HepG2 (cell line): ENCODE measurements around the gene UVSSA. TPM values are rescaled to one million over a fixed set of nuclear protein-coding genes. Genes with fewer than 3 reads are reported as not detected.

Experiments used
- polyA plus RNA-seq, 8 experiments: library from polyadenylated mRNA; depleted of rRNA in 3 of 8; stranded (reverse) in 7 of 8; unstranded in 1 of 8; fragments of >200 nt; fragmentation: Illumina TruSeq in 4 of 8; extraction: Trizol in 4 of 8; gene quantifications; 2 replicates each; pipeline versions ENCODE4 v1.2.1 to v1.2.3, GENCODE V29; 2011 to 2016; ENCODE audit warnings: low read depth in 4 of 8, missing spikeins in 1 of 8, mixed read lengths in 1 of 8; ENCODE audit not compliant: insufficient read depth in 1 of 8
- total RNA-seq, 5 experiments: library from RNA; depleted of rRNA; stranded (reverse); fragments of >200 nt; fragmentation: Illumina TruSeq; extraction: Trizol; gene quantifications; 2 replicates each; pipeline ENCODE4 v1.2.3, GENCODE V29; 2016; ENCODE audit warnings: low read depth in 1 of 5
- TF ChIP-seq, protein P1 (sequence below), 2 experiments: fragments of 450-650 bp in 1 of 2; sonication (generic) in 1 of 2; formaldehyde crosslinking in 1 of 2; IDR thresholded peaks; 2 replicates each; pipeline versions ENCODE4 v1.6.1 to v1.8.0; 2016 to 2022; ENCODE audit warnings: antibody characterized with exemption in 1 of 2, mild to moderate bottlenecking in 1 of 2, missing genetic modification reagents in 1 of 2

UVSSA gene
- total and polyA plus RNA-seq, 2 of the 13 experiments (the other 11 are each of a cell fraction or from before 2014, with no cell fraction given): 4.6 to 8.4 TPM

DNA sequence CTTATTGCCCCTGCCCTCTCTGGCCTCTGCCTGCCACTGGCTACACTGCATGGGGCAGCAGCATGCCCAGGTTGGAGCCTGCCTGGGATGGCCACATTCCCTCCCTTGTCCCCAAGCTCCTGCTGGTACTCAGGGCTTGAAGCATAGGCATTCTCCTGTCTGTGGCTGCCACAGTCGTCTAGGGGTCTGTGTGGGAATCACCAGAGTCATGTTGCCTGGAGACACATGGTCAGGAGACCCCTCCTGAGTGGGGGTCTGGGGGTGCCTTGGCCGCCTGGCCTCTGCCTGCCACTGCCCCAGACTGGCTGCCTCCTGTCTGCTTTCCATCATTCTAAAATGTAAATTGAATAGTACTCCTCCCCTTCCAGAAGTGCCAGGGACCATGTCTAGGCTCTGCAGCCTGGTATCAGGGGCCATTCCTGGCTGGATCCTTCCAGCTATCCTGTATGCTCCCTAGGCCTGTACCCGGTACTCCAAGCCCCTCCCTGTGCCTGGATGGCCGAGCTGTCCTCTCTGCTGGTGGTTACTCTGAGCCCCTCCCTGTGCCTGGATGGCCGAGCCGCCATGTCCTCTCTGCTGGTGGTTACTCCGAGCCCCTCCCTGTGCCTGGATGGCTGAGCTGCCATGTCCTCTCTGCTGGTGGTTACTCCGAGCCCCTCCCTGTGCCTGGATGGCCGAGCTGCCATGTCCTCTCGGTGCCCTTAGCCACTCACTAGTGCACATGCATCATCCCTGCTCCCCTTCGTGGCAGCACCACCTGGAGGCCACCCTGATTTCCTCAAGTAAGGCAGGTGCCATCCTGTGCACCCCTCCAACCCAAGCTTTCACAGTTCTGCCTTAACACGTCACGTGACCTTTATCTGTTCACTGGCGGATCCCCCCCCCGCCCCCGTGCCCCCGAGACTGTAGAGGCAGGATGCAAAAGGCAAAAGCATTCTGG is 64.7 kb downstream of the UVSSA start (continued):
- TF ChIP-seq, protein P1, sequence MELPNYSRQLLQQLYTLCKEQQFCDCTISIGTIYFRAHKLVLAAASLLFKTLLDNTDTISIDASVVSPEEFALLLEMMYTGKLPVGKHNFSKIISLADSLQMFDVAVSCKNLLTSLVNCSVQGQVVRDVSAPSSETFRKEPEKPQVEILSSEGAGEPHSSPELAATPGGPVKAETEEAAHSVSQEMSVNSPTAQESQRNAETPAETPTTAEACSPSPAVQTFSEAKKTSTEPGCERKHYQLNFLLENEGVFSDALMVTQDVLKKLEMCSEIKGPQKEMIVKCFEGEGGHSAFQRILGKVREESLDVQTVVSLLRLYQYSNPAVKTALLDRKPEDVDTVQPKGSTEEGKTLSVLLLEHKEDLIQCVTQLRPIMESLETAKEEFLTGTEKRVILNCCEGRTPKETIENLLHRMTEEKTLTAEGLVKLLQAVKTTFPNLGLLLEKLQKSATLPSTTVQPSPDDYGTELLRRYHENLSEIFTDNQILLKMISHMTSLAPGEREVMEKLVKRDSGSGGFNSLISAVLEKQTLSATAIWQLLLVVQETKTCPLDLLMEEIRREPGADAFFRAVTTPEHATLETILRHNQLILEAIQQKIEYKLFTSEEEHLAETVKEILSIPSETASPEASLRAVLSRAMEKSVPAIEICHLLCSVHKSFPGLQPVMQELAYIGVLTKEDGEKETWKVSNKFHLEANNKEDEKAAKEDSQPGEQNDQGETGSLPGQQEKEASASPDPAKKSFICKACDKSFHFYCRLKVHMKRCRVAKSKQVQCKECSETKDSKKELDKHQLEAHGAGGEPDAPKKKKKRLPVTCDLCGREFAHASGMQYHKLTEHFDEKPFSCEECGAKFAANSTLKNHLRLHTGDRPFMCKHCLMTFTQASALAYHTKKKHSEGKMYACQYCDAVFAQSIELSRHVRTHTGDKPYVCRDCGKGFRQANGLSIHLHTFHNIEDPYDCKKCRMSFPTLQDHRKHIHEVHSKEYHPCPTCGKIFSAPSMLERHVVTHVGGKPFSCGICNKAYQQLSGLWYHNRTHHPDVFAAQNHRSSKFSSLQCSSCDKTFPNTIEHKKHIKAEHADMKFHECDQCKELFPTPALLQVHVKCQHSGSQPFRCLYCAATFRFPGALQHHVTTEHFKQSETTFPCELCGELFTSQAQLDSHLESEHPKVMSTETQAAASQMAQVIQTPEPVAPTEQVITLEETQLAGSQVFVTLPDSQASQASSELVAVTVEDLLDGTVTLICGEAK (IDR thresholded peaks at IDR 0.05): no peak
- TF ChIP-seq, protein P1 (CRISPR knock-in tag; IDR thresholded peaks at IDR 0.05): no peak
